PFSK-1 (cell line): ENCODE data around the gene CASP7.

Experiments used
- FOXP2 ChIP-seq: optimal IDR thresholded peaks from 2 replicates; pipeline ENCODE3; 2011; ENCODE audit warnings: borderline replicate concordance, control low read depth, inconsistent platforms; ENCODE audit not compliant: insufficient read depth; ENCODE audit errors: extremely low read length, extremely low read depth
- POLR2AphosphoS5 ChIP-seq: IDR thresholded peaks from 2 replicates; pipeline ENCODE4 v1.6.1; 2012; ENCODE audit warnings: low read depth, mild to moderate bottlenecking, control low read depth, low read length, moderate library complexity
- REST ChIP-seq, 2 experiments: IDR thresholded peaks; 2 replicates each; pipeline versions ENCODE4 v1.6.1 to v1.8.0; 2011 to 2012; ENCODE audit warnings: low read depth in 2 of 2, low read length in 2 of 2, control low read depth in 1 of 2, inconsistent platforms in 1 of 2, mild to moderate bottlenecking in 1 of 2, moderate library complexity in 1 of 2; ENCODE audit not compliant: insufficient read depth in 1 of 2
- SIN3A ChIP-seq: IDR thresholded peaks from 2 replicates; pipeline ENCODE4 v1.6.1; 2012; ENCODE audit warnings: mild to moderate bottlenecking, low read length, moderate library complexity, borderline replicate concordance; ENCODE audit not compliant: insufficient read depth
- TAF1 ChIP-seq: IDR thresholded peaks from 2 replicates; pipeline ENCODE4 v1.6.1; 2012; ENCODE audit warnings: low read length, control low read depth, borderline replicate concordance; ENCODE audit not compliant: insufficient read depth

Gene CASP7

GRCh38 chr10:113753020-113753692 is 73.4 kb downstream of the CASP7 start:
- TF ChIP-seq FOXP2 (no peak), SIN3A (no peak), POLR2AphosphoS5 (no peak), TAF1 (no peak), REST (IDR thresholded peaks at IDR 0.05; ENCODE audit: insufficient read depth in 1 of 2, low read depth in 2 of 2, low read length in 2 of 2) (no peak)

- no peak for TF ChIP-seq REST (IDR thresholded peaks at IDR 0.05; ENCODE audit: insufficient read depth in 1 of 2, low read depth in 2 of 2, low read length in 2 of 2)
- TF ChIP-seq SIN3A: no peak
- TF ChIP-seq TAF1: no peak
- TF ChIP-seq FOXP2: no peak
- no peak for TF ChIP-seq POLR2AphosphoS5
Observed at GRCh38 chr10:113754125-113754524, 74.4 kb downstream of the CASP7 start.

GRCh38 chr10:113754768-113755167 is 75.1 kb downstream of the CASP7 start:
- TF ChIP-seq SIN3A (no peak), TAF1 (no peak), FOXP2 (no peak), REST (IDR thresholded peaks at IDR 0.05; ENCODE audit: insufficient read depth in 1 of 2, low read depth in 2 of 2, low read length in 2 of 2) (no peak), POLR2AphosphoS5 (no peak)

GRCh38 chr10:113756940-113757543 is 77.3 kb downstream of the CASP7 start:
- TF ChIP-seq SIN3A: no peak
- no peak for TF ChIP-seq REST (IDR thresholded peaks at IDR 0.05; ENCODE audit: insufficient read depth in 1 of 2, low read depth in 2 of 2, low read length in 2 of 2)
- no peak for TF ChIP-seq POLR2AphosphoS5
- no peak for TF ChIP-seq FOXP2
- no peak for TF ChIP-seq TAF1
